HL-60 (cell line): Measurements from ENCODE around the gene SLC10A6.

ENCODE experiments used
- DNase-seq, 2 experiments: peaks; one replicate each; pipeline ENCODE4 v3.0.0-alpha.2; 2010 to 2020; ENCODE audit warnings: low read depth in 1 of 2, low spot score in 1 of 2
- H3K27ac ChIP-seq: fragments of 250-450 bp; sonication (Bioruptor Pico); replicated peaks from 2 replicates; pipeline ENCODE4 v1.5.1; 2020; ENCODE audit warnings: mild to moderate bottlenecking, moderate library complexity
- H3K27me3 ChIP-seq: fragments of 250-450 bp; sonication (Bioruptor Pico); 2 replicates; pipeline ENCODE4 v1.5.1; 2021; ENCODE audit warnings: mild to moderate bottlenecking, moderate library complexity; ENCODE audit not compliant: insufficient read depth, poor library complexity, severe bottlenecking
- H3K4me3 ChIP-seq: replicated peaks from 2 replicates; pipeline ENCODE4 v1.5.1; 2011; ENCODE audit warnings: mild to moderate bottlenecking, control low read depth, low read length; ENCODE audit not compliant: insufficient read depth
- GABPA ChIP-seq: IDR thresholded peaks from 2 replicates; pipeline ENCODE4 v1.6.1; 2012; ENCODE audit warnings: low read depth
- POLR2AphosphoS5 ChIP-seq: IDR thresholded peaks from 2 replicates; pipeline ENCODE4 v1.6.1; 2012; ENCODE audit warnings: low read depth
- REST ChIP-seq: IDR thresholded peaks from 2 replicates; pipeline ENCODE4 v1.6.1; 2012; ENCODE audit warnings: low read depth; ENCODE audit not compliant: insufficient replicate concordance
- SPI1 ChIP-seq: IDR thresholded peaks from 2 replicates; pipeline ENCODE4 v1.6.1; 2012; ENCODE audit warnings: low read depth, mild to moderate bottlenecking, borderline replicate concordance
- TF ChIP-seq, protein P1 (sequence below): IDR thresholded peaks from one replicate; pipeline ENCODE4 v1.5.1; 2011; ENCODE audit warnings: low read length, control low read depth, inconsistent platforms; ENCODE audit not compliant: insufficient read depth

SLC10A6 gene

DNA sequence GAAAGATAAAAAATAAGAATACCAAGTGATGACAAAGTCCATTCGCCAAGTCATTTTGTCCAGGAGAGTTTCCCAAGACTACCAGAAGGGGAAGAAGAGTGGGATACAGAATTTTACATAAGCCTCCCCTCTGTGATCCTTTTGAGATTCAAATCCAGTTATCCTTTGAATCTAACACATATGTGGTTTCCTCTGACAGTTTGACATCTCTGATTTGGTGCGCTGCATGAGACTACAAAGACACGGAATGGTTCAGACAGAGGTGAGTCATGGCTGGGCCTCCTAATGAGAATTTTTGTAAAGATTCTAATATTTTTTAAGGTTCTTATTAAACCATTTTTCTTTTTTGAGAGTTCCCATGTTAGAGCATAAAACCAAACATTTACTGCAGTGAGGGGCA lies 38.3 kb downstream of the SLC10A6 start:
- no peak overlapping the region for H3K27ac ChIP-seq
- no peak for TF ChIP-seq SPI1
- TF ChIP-seq REST, result no peak
- no peak for TF ChIP-seq POLR2AphosphoS5
- TF ChIP-seq, protein P1, sequence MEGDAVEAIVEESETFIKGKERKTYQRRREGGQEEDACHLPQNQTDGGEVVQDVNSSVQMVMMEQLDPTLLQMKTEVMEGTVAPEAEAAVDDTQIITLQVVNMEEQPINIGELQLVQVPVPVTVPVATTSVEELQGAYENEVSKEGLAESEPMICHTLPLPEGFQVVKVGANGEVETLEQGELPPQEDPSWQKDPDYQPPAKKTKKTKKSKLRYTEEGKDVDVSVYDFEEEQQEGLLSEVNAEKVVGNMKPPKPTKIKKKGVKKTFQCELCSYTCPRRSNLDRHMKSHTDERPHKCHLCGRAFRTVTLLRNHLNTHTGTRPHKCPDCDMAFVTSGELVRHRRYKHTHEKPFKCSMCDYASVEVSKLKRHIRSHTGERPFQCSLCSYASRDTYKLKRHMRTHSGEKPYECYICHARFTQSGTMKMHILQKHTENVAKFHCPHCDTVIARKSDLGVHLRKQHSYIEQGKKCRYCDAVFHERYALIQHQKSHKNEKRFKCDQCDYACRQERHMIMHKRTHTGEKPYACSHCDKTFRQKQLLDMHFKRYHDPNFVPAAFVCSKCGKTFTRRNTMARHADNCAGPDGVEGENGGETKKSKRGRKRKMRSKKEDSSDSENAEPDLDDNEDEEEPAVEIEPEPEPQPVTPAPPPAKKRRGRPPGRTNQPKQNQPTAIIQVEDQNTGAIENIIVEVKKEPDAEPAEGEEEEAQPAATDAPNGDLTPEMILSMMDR, result no peak
- no peak for TF ChIP-seq GABPA
- no peak for DNase-seq
- no peaks in the 10 kb centered on the region for H3K27me3 ChIP-seq
- no peak overlapping the region for H3K4me3 ChIP-seq

DNA sequence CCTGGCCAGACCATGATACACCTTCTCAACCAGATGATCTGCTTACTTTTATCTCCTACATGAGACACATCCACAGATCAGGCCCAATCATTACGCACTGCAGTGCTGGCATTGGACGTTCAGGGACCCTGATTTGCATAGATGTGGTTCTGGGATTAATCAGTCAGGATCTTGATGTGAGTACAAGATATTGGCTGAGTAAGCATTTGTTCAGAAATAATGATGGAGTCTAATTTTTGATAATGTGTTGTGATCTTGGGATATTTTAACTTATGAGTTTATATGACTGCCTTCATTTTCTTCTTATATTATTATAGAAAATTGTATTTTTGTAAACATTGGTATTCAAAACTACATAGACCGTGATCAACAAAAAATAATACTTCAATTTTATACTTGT lies 39.4 kb downstream of the SLC10A6 start:
- DNase-seq, result no peak
- TF ChIP-seq POLR2AphosphoS5, result no peak
- no peak for TF ChIP-seq GABPA
- no peak for TF ChIP-seq REST
- TF ChIP-seq, protein P1, result no peak
- TF ChIP-seq SPI1, result no peak
- H3K27ac ChIP-seq, result no peak overlapping the region
- no peak overlapping the region for H3K4me3 ChIP-seq
- no peaks in the 10 kb centered on the region for H3K27me3 ChIP-seq

DNA sequence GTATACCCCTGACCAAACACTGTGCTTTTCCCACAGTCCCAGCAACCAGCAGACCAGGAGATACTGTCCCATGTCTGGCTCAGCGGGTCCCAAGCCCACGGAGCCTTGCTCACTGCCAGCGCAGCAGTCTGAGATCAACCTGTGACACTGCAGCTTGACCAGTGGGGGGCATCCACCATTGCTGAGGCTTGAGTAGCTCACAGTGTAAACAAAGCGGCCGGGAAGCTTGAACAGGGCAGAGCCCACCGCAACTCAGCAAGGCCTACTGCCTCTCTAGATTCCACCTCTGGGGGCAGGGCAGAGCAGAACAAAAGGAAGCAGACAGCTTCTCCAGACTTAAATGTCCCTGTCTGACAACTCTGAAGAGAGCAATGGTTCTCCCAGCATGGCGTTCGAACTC lies 58.1 kb downstream of the SLC10A6 start:
- no peak for DNase-seq

More for the DNA sequence above, 58.1 kb downstream of the SLC10A6 start:
- Histone ChIP-seq H3K27me3 (no peaks in the 10 kb centered on the region), H3K4me3 (no peak overlapping the region), H3K27ac (no peak overlapping the region)
- TF ChIP-seq GABPA (no peak), REST (no peak), POLR2AphosphoS5 (no peak), SPI1 (no peak)
- TF ChIP-seq, protein P1, result no peak
